Neural progenitor cell (in vitro differentiated cells): ENCODE measurements around the gene ATXN7. TPM values are rescaled to one million over a fixed set of nuclear protein-coding genes. Genes with fewer than 3 reads are reported as not detected.

Source experiments
- DNase-seq: peaks from one replicate; pipeline ENCODE4 v3.0.0-alpha.2; 2016; ENCODE audit warnings: low spot score
- H2AFZ ChIP-seq: fragments of 200-600 bp; sonication (generic); replicated peaks from 2 replicates; pipeline ENCODE4 v1.6.1; 2016; ENCODE audit warnings: antibody characterized with exemption
- H3F3A ChIP-seq: fragments of 200-600 bp; sonication (generic); 2 replicates; pipeline ENCODE4 v1.6.1; 2016; ENCODE audit warnings: antibody characterized with exemption, low read depth
- H3K27ac ChIP-seq: fragments of 200-600 bp; sonication (generic); 2 replicates; pipeline ENCODE4 v1.5.1; 2016; ENCODE audit warnings: mild to moderate bottlenecking
- H3K27me3 ChIP-seq: fragments of 200-600 bp; sonication (generic); 2 replicates; pipeline ENCODE4 v1.6.1; 2016; ENCODE audit warnings: mild to moderate bottlenecking, moderate library complexity
- H3K36me3 ChIP-seq: fragments of 200-600 bp; sonication (generic); 2 replicates; pipeline ENCODE4 v1.5.1; 2016
- H3K4me1 ChIP-seq: fragments of 200-600 bp; sonication (generic); 2 replicates; pipeline ENCODE4 v1.6.1; 2016; ENCODE audit warnings: mixed run types
- H3K4me2 ChIP-seq: fragments of 200-600 bp; sonication (generic); 2 replicates; pipeline ENCODE4 v1.6.1; 2016
- H3K4me3 ChIP-seq: fragments of 200-600 bp; sonication (generic); 2 replicates; pipeline ENCODE4 v1.5.1; 2016
- H3K79me2 ChIP-seq: fragments of 200-600 bp; sonication (generic); 2 replicates; pipeline ENCODE4 v1.6.1; 2016; ENCODE audit warnings: low read depth
- H3K9ac ChIP-seq: fragments of 200-600 bp; sonication (generic); 2 replicates; pipeline ENCODE4 v1.6.1; 2016
- H3K9me3 ChIP-seq: fragments of 200-600 bp; sonication (generic); 2 replicates; pipeline ENCODE4 v1.5.1; 2016; ENCODE audit warnings: low read depth
- H4K20me1 ChIP-seq: fragments of 200-600 bp; sonication (generic); 2 replicates; pipeline ENCODE4 v1.6.1; 2016; ENCODE audit warnings: low read depth
- H3K27ac Mint-ChIP-seq: 3 replicates; pipeline ENCODE4 v1.8.0; 2021; ENCODE audit warnings: mixed read lengths
- H3K27me3 Mint-ChIP-seq: 2 replicates; pipeline ENCODE4 v1.8.0; 2022; ENCODE audit warnings: low read depth, mild to moderate bottlenecking, inconsistent platforms, moderate library complexity, mixed read lengths; ENCODE audit not compliant: insufficient read depth
- H3K36me3 Mint-ChIP-seq: 3 replicates; pipeline ENCODE4 v1.8.0; 2021; ENCODE audit warnings: mixed read lengths
- H3K4me1 Mint-ChIP-seq: 3 replicates; pipeline ENCODE4 v1.8.0; 2021; ENCODE audit warnings: mixed read lengths
- H3K4me3 Mint-ChIP-seq: 3 replicates; pipeline ENCODE4 v1.8.0; 2021; ENCODE audit warnings: mild to moderate bottlenecking, moderate library complexity, mixed read lengths
- H3K9me3 Mint-ChIP-seq: 3 replicates; pipeline ENCODE4 v1.8.0; 2020; ENCODE audit warnings: mixed read lengths
- EZH2 ChIP-seq: fragments of 200-600 bp; sonication (generic); IDR thresholded peaks from 2 replicates; pipeline ENCODE4 v1.6.1; 2017; ENCODE audit warnings: antibody characterized with exemption, mild to moderate bottlenecking, moderate library complexity
- EZH2phosphoT487 ChIP-seq: fragments of 200-600 bp; sonication (generic); IDR thresholded peaks from 2 replicates; pipeline ENCODE4 v1.6.1; 2017; ENCODE audit warnings: antibody characterized with exemption
- total RNA-seq: library from RNA; depleted of rRNA; stranded (reverse); fragments of >200 nt; gene quantifications from 2 replicates; pipeline ENCODE4 v1.2.3, GENCODE V29; 2015; ENCODE audit warnings: low replicate concordance
- TF ChIP-seq, protein P1 (sequence below): fragments of 200-600 bp; sonication (generic); IDR thresholded peaks from 2 replicates; pipeline ENCODE4 v1.5.1; 2017; ENCODE audit warnings: antibody characterized with exemption, mild to moderate bottlenecking

ATXN7 gene
- total RNA-seq, 1 donor from 2014 or later: 30.4 TPM

GRCh38 chr3:63849175-63849574, 14.5 kb upstream of the ATXN7 start:
- Mint-ChIP-seq H3K27me3 (no peaks in the 10 kb centered on the region), H3K4me1 (peaks cover 8% of the 10 kb centered on the region), H3K4me3 (no peak overlapping the region), H3K36me3 (peaks cover 12% of the 10 kb centered on the region), H3K27ac (no peak overlapping the region), H3K9me3 (no peaks in the 10 kb centered on the region)
- no peak overlapping the region for H3K27ac ChIP-seq
- peaks cover 9% of the 10 kb centered on the region for H3K4me1 ChIP-seq
- DNase-seq: no peak
- peaks cover 36% of the 10 kb centered on the region for H3K79me2 ChIP-seq
- H3K4me3 ChIP-seq: no peak overlapping the region
- no peaks in the 10 kb centered on the region for H3K27me3 ChIP-seq
- no peaks in the 10 kb centered on the region for H3K9me3 ChIP-seq
- no peak for TF ChIP-seq EZH2
- no peak for TF ChIP-seq EZH2phosphoT487
- TF ChIP-seq, protein P1, sequence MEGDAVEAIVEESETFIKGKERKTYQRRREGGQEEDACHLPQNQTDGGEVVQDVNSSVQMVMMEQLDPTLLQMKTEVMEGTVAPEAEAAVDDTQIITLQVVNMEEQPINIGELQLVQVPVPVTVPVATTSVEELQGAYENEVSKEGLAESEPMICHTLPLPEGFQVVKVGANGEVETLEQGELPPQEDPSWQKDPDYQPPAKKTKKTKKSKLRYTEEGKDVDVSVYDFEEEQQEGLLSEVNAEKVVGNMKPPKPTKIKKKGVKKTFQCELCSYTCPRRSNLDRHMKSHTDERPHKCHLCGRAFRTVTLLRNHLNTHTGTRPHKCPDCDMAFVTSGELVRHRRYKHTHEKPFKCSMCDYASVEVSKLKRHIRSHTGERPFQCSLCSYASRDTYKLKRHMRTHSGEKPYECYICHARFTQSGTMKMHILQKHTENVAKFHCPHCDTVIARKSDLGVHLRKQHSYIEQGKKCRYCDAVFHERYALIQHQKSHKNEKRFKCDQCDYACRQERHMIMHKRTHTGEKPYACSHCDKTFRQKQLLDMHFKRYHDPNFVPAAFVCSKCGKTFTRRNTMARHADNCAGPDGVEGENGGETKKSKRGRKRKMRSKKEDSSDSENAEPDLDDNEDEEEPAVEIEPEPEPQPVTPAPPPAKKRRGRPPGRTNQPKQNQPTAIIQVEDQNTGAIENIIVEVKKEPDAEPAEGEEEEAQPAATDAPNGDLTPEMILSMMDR: no peak
- H3K4me2 ChIP-seq: no peak overlapping the region
- no peak overlapping the region for H3K9ac ChIP-seq
- H3F3A ChIP-seq: peaks cover 1% of the 10 kb centered on the region
- H3K36me3 ChIP-seq: no peaks in the 10 kb centered on the region
- H4K20me1 ChIP-seq: peaks cover 5% of the 10 kb centered on the region
- no peak overlapping the region for H2AFZ ChIP-seq

DNA sequence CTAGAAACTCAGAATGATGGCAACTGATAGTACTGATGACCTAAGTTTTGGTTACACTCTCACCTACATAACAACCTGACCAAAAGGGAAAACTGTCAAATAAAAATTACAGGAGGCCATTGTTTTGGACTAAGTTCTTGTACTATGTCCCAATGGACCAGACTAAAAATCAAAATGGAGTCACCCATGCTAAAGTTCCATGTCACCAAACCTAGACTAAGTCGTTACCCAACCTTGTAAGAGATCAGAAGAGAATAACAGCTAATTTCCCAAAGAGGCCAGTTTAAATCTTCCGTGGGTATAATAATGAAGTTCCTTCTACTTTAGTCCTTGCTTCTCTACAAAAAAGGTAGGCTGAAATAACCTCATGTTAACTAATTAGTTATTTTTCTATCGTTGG, 12.4 kb upstream of the ATXN7 start:
- Mint-ChIP-seq H3K4me1 (peaks cover 8% of the 10 kb centered on the region), H3K4me3 (no peak overlapping the region), H3K9me3 (no peaks in the 10 kb centered on the region), H3K27ac (no peak overlapping the region), H3K36me3 (peaks cover 10% of the 10 kb centered on the region), H3K27me3 (no peaks in the 10 kb centered on the region)
- peaks cover 5% of the 10 kb centered on the region for H3F3A ChIP-seq
- H4K20me1 ChIP-seq: peaks cover 5% of the 10 kb centered on the region
- no peaks in the 10 kb centered on the region for H3K27me3 ChIP-seq
- DNase-seq: no peak
- TF ChIP-seq EZH2phosphoT487 (no peak), EZH2 (no peak)
- TF ChIP-seq, protein P1: no peak
- H3K4me3 ChIP-seq: no peak overlapping the region
- H3K9ac ChIP-seq: no peak overlapping the region
- no peak overlapping the region for H3K4me2 ChIP-seq
- H3K9me3 ChIP-seq: no peaks in the 10 kb centered on the region
- H2AFZ ChIP-seq: no peak overlapping the region
- no peaks in the 10 kb centered on the region for H3K36me3 ChIP-seq
- peaks cover 55% of the 10 kb centered on the region for H3K79me2 ChIP-seq
- peaks cover 9% of the 10 kb centered on the region for H3K4me1 ChIP-seq
- H3K27ac ChIP-seq: no peak overlapping the region

GRCh38 chr3:63853106-63853505, 10.6 kb upstream of the ATXN7 start:
- H3K36me3 ChIP-seq: no peaks in the 10 kb centered on the region
- DNase-seq: no peak
- Mint-ChIP-seq H3K4me1 (peaks cover 4% of the 10 kb centered on the region), H3K27ac (no peak overlapping the region), H3K4me3 (no peak overlapping the region), H3K9me3 (no peaks in the 10 kb centered on the region), H3K36me3 (peaks cover 12% of the 10 kb centered on the region), H3K27me3 (no peaks in the 10 kb centered on the region)
- peaks cover 3% of the 10 kb centered on the region for H4K20me1 ChIP-seq
- H3K4me1 ChIP-seq: peaks cover 5% of the 10 kb centered on the region
- H3K79me2 ChIP-seq: peaks cover 57% of the 10 kb centered on the region
- no peak overlapping the region for H3K9ac ChIP-seq
- H3F3A ChIP-seq: peaks cover 5% of the 10 kb centered on the region
- H3K27me3 ChIP-seq: no peaks in the 10 kb centered on the region
- no peak overlapping the region for H3K4me2 ChIP-seq
- TF ChIP-seq EZH2 (no peak), EZH2phosphoT487 (no peak)
- TF ChIP-seq, protein P1: no peak
- H3K9me3 ChIP-seq: no peaks in the 10 kb centered on the region
- no peak overlapping the region for H3K4me3 ChIP-seq
- no peak overlapping the region for H3K27ac ChIP-seq
- H2AFZ ChIP-seq: no peak overlapping the region
